Astrocyte (in vitro differentiated cells and primary cell): ENCODE data around the gene UBE2V1. TPM values are rescaled to one million over a fixed set of nuclear protein-coding genes. Genes with fewer than 3 reads are reported as not detected.

Experiments
- DNase-seq: peaks from one replicate; pipeline ENCODE4 v3.0.0-alpha.2; 2010; ENCODE audit warnings: low read depth
- FAIRE-seq: peaks from 2 replicates; lab custom pipeline; 2011; peaks lifted over from hg19 to GRCh38; lab: Jason Lieb, UNC
- H2AFZ ChIP-seq: 2 replicates; pipeline ENCODE4 v1.6.0; 2012; ENCODE audit warnings: low read depth, low read length, inconsistent platforms
- H3K27ac ChIP-seq: 2 replicates; pipeline ENCODE4 v1.5.1; 2011; ENCODE audit warnings: low read depth, low read length, inconsistent platforms
- H3K27me3 ChIP-seq: 2 replicates; pipeline ENCODE4 v1.6.0; 2011; ENCODE audit warnings: low read length, inconsistent platforms; ENCODE audit not compliant: insufficient read depth
- H3K36me3 ChIP-seq: 2 replicates; pipeline ENCODE4 v1.5.1; 2011; ENCODE audit warnings: low read length, inconsistent platforms; ENCODE audit not compliant: insufficient read depth
- H3K4me1 ChIP-seq: 2 replicates; pipeline ENCODE4 v1.5.1; 2011; ENCODE audit warnings: low read length, inconsistent platforms; ENCODE audit not compliant: insufficient read depth
- H3K4me2 ChIP-seq: 2 replicates; pipeline ENCODE4 v1.6.0; 2012; ENCODE audit warnings: low read length, inconsistent platforms
- H3K4me3 ChIP-seq: 2 replicates; pipeline ENCODE4 v1.5.1; 2011; ENCODE audit warnings: low read depth, mild to moderate bottlenecking, low read length, inconsistent platforms; ENCODE audit not compliant: insufficient read depth
- H3K79me2 ChIP-seq: 2 replicates; pipeline ENCODE4 v1.6.0; 2012; ENCODE audit warnings: mild to moderate bottlenecking, low read length, inconsistent platforms; ENCODE audit not compliant: insufficient read depth
- H3K9ac ChIP-seq: 2 replicates; pipeline ENCODE4 v1.6.0; 2012; ENCODE audit warnings: mild to moderate bottlenecking, low read length, inconsistent platforms
- H3K9me3 ChIP-seq: 2 replicates; pipeline ENCODE4 v1.5.1; 2012; ENCODE audit warnings: low read depth, mild to moderate bottlenecking, low read length, inconsistent platforms; ENCODE audit not compliant: insufficient read depth
- H4K20me1 ChIP-seq: 2 replicates; pipeline ENCODE4 v1.6.0; 2012; ENCODE audit warnings: low read length, inconsistent platforms; ENCODE audit not compliant: insufficient read depth
- H3K27ac Mint-ChIP-seq: one replicate; pipeline ENCODE4 v1.8.0; 2021; ENCODE audit warnings: mild to moderate bottlenecking, mixed read lengths; ENCODE audit not compliant: unreplicated experiment
- H3K27me3 Mint-ChIP-seq: one replicate; pipeline ENCODE4 v1.8.0; 2021; ENCODE audit warnings: low read depth, mixed read lengths; ENCODE audit not compliant: unreplicated experiment
- H3K36me3 Mint-ChIP-seq: one replicate; pipeline ENCODE4 v1.8.0; 2021; ENCODE audit warnings: low read depth, mixed read lengths; ENCODE audit not compliant: unreplicated experiment
- H3K4me1 Mint-ChIP-seq: one replicate; pipeline ENCODE4 v1.8.0; 2021; ENCODE audit warnings: low read depth, mixed read lengths; ENCODE audit not compliant: unreplicated experiment
- H3K4me3 Mint-ChIP-seq: one replicate; pipeline ENCODE4 v1.8.0; 2021; ENCODE audit warnings: mild to moderate bottlenecking, moderate library complexity, mixed read lengths; ENCODE audit not compliant: unreplicated experiment
- H3K9me3 Mint-ChIP-seq: one replicate; pipeline ENCODE4 v1.8.0; 2021; ENCODE audit warnings: mild to moderate bottlenecking, mixed read lengths; ENCODE audit not compliant: unreplicated experiment
- CTCF ChIP-seq: IDR thresholded peaks from 2 replicates; pipeline ENCODE4 v1.5.1; 2011; ENCODE audit warnings: low read depth, mild to moderate bottlenecking, inconsistent platforms, low read length, moderate library complexity; ENCODE audit not compliant: insufficient read depth
- EZH2 ChIP-seq: IDR thresholded peaks from 2 replicates; pipeline ENCODE4 v1.6.1; 2012; ENCODE audit warnings: mild to moderate bottlenecking, low read length, inconsistent platforms; ENCODE audit not compliant: insufficient read depth
- total RNA-seq: library from RNA; stranded (reverse); gene quantifications from 2 replicates; pipeline ENCODE4 v1.2.1, GENCODE V29; 2021

UBE2V1 gene
- total RNA-seq, 1 donor from 2014 or later, result 139 TPM

GRCh38 chr20:50058662-50059402 lies 54.1 kb downstream of the UBE2V1 start:
- H3K4me3 Mint-ChIP-seq, result no peak overlapping the region
- FAIRE-seq, result no peak
- H3K36me3 Mint-ChIP-seq, result no peaks in the 10 kb centered on the region
- no peaks in the 10 kb centered on the region for H3K9me3 ChIP-seq
- H3K27me3 ChIP-seq, result no peaks in the 10 kb centered on the region
- no peak overlapping the region for H3K9ac ChIP-seq
- H3K27ac ChIP-seq, result no peak overlapping the region
- H3K4me3 ChIP-seq, result no peak overlapping the region
- no peak for TF ChIP-seq EZH2
- no peak for TF ChIP-seq CTCF
- peaks cover 11% of the 10 kb centered on the region for H3K4me1 ChIP-seq
- no peak for DNase-seq
- H3K4me2 ChIP-seq, result no peak overlapping the region
- H3K27ac Mint-ChIP-seq, result no peak overlapping the region
- H2AFZ ChIP-seq, result no peak overlapping the region
- no peaks in the 10 kb centered on the region for H3K9me3 Mint-ChIP-seq
- no peaks in the 10 kb centered on the region for H3K27me3 Mint-ChIP-seq
- no peaks in the 10 kb centered on the region for H3K36me3 ChIP-seq
- no peaks in the 10 kb centered on the region for H4K20me1 ChIP-seq
- H3K4me1 Mint-ChIP-seq, result peaks cover 6% of the 10 kb centered on the region
- no peaks in the 10 kb centered on the region for H3K79me2 ChIP-seq

DNA sequence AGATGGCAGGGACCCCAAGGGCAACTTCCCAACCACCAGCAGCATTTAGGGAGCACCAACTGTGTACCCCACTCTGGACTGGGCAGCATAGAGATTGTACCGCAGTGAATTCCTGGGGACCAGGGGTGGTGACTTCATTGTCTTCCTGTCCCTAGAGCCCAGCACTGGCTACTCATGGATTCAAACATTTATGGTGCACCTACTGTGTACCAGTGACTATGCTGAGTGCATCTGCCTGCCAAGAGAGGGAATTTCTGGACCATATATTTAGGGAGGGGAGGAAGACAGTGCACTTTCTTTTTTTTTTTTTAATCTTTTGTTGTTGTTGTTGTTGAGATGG lies 55.3 kb downstream of the UBE2V1 start:
- Mint-ChIP-seq H3K27me3 (no peaks in the 10 kb centered on the region), H3K36me3 (no peaks in the 10 kb centered on the region), H3K27ac (no peak overlapping the region), H3K9me3 (no peaks in the 10 kb centered on the region), H3K4me3 (no peak overlapping the region), H3K4me1 (peaks cover 6% of the 10 kb centered on the region)
- H3K27me3 ChIP-seq, result no peaks in the 10 kb centered on the region
- TF ChIP-seq EZH2 (no peak), CTCF (no peak)
- no peak overlapping the region for H2AFZ ChIP-seq
- no peaks in the 10 kb centered on the region for H4K20me1 ChIP-seq
- FAIRE-seq (no peak), DNase-seq (no peak)
- H3K9ac ChIP-seq, result no peak overlapping the region
- no peak overlapping the region for H3K27ac ChIP-seq
- no peaks in the 10 kb centered on the region for H3K36me3 ChIP-seq
- H3K79me2 ChIP-seq, result no peaks in the 10 kb centered on the region
- H3K4me2 ChIP-seq, result no peak overlapping the region
- no peaks in the 10 kb centered on the region for H3K9me3 ChIP-seq
- H3K4me3 ChIP-seq, result no peak overlapping the region
- peaks cover 11% of the 10 kb centered on the region for H3K4me1 ChIP-seq

DNA sequence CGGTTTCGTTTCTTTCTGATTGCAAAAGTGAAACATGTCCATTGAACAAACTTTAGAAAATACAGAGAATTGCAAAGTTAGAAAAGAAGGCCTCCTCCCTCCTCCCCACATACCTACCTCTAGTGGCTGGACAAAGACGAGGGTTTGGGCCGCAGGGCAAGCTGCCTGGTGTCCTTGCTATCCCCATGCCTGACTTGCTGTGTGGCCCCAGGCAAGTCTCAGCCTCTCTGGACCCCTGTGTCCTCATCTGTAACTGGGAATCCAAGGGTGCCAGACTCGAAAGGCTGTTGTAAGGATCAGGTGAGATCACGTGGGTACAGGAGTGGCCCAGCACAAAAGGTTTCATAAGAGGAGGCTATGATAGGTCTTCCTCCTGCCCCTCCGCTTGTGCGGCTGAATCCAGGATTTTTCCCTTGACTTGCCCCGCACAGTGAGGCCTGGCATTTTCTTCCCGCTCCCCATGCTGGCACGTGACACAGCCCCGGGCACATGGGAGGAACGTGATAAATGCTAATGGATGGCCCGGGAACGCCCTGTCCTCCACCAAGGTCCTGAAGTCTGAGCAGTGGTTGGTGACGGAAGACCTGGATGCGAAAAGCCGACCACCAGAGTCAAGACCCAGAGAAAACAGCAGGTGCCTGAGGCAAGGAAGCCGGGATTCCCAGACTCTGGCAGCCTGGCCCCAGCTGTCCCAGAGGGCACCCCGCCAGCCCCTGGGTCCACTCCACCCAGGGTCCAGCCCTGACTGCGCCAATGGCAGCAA lies 55.8 kb downstream of the UBE2V1 start:
- H4K20me1 ChIP-seq, result no peaks in the 10 kb centered on the region
- H3K9ac ChIP-seq, result no peak overlapping the region
- no peak overlapping the region for H3K4me3 ChIP-seq
- no peak overlapping the region for H3K4me2 ChIP-seq
- H3K27me3 ChIP-seq, result no peaks in the 10 kb centered on the region
- peaks cover 6% of the 10 kb centered on the region for H3K4me1 Mint-ChIP-seq
- DNase-seq (no peak), FAIRE-seq (no peak)
- no peaks in the 10 kb centered on the region for H3K9me3 Mint-ChIP-seq
- H3K9me3 ChIP-seq, result no peaks in the 10 kb centered on the region
- no peaks in the 10 kb centered on the region for H3K36me3 Mint-ChIP-seq
- no peak overlapping the region for H3K27ac Mint-ChIP-seq
- no peak for TF ChIP-seq CTCF
- TF ChIP-seq EZH2, result no peak
- no peaks in the 10 kb centered on the region for H3K79me2 ChIP-seq
- no peak overlapping the region for H3K27ac ChIP-seq
- no peaks in the 10 kb centered on the region for H3K36me3 ChIP-seq
- H3K27me3 Mint-ChIP-seq, result no peaks in the 10 kb centered on the region
- H3K4me1 ChIP-seq, result peaks cover 11% of the 10 kb centered on the region
- H3K4me3 Mint-ChIP-seq, result no peak overlapping the region
- no peak overlapping the region for H2AFZ ChIP-seq
